Measurements from ENCODE around the gene EME1. TPM values are rescaled to one million over a fixed set of nuclear protein-coding genes. Genes with fewer than 3 reads are reported as not detected.

Gene EME1
- total RNA-seq, 4 donors from 2014 or later: 0.42 to 1.7 (median 1.1) TPM

DNA sequence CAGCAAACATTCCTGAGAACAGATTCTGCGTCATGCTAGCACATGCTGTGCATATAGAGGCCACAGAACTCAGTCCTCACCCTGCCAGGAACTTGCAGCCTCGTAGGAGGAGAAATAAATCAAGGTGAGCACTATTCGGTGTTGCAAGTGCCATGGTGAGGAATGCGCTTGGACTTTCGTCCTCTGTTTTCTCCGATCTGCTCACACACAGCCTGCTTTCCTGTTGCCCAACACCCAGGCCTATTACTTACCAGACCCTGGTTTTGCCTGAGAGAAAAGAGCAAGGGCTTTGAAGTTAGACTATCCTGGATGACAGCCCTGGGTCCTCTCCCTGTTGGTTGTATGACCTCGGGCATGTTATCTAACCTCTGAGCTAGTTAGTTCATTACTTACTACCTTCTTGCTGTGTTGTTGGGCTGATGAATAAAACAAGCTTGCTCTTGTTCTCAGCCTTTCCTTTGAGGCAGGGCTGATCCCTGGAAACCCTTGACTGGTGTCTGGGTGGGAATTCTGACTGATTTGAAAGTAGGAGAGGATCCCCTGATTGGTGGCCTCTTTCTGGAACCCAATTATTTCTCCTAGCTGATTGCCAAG is 55.9 kb downstream of the EME1 start:
- 78 to 79% methylated on average over 7 of the region's 7 CpGs for WGBS, 2 donors
- TF ChIP-seq, protein P1, sequence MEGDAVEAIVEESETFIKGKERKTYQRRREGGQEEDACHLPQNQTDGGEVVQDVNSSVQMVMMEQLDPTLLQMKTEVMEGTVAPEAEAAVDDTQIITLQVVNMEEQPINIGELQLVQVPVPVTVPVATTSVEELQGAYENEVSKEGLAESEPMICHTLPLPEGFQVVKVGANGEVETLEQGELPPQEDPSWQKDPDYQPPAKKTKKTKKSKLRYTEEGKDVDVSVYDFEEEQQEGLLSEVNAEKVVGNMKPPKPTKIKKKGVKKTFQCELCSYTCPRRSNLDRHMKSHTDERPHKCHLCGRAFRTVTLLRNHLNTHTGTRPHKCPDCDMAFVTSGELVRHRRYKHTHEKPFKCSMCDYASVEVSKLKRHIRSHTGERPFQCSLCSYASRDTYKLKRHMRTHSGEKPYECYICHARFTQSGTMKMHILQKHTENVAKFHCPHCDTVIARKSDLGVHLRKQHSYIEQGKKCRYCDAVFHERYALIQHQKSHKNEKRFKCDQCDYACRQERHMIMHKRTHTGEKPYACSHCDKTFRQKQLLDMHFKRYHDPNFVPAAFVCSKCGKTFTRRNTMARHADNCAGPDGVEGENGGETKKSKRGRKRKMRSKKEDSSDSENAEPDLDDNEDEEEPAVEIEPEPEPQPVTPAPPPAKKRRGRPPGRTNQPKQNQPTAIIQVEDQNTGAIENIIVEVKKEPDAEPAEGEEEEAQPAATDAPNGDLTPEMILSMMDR (IDR thresholded peaks at IDR 0.05): no peak
- TF ChIP-seq POLR2A (IDR thresholded peaks at IDR 0.05) (no peak), EP300 (IDR thresholded peaks at IDR 0.05) (no peak)
- no peaks in the 10 kb centered on the region for H3K9me3 ChIP-seq

DNA sequence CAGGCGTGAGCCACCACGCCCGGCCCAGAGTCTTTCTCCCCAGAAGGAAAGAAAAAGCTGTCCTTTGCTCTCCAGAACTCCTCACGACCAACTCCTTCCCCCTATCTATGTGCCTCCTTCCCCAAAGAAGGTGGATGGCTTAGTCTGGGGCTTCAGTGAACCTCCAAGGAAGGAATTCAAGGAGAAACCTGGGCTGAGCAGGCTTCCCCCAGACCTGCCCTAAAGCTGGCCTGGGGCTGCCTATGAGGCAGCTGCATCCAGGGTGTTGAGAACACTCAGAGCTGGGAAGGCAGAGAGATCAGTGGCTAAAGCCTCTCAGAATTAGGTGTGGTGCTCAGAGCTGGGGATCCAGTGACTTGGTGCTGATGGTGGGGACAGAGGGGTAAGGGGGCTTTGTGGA is 56.8 kb downstream of the EME1 start:
- Histone ChIP-seq H3K9me3 (no peaks in the 10 kb centered on the region), H3K4me1 (peaks cover 0 to 35% (median 22%) of the 10 kb centered on the region in 4 donors), H3K27me3 (no peaks in the 10 kb centered on the region), H3K27ac (no peak overlapping the region), H3K4me3 (no peak overlapping the region), H3K36me3 (peaks cover 0 to 8% (median 0%) of the 10 kb centered on the region in 3 donors)
- 98% methylated on average over 4 of the region's 4 CpGs for WGBS, 2 donors
- TF ChIP-seq POLR2A (IDR thresholded peaks at IDR 0.05): no peak
- no peak for TF ChIP-seq EP300 (IDR thresholded peaks at IDR 0.05)
- TF ChIP-seq, protein P1 (IDR thresholded peaks at IDR 0.05): no peak
- no peak for DNase-seq (ENCODE audit: low spot score in 2 of 2)

More for the DNA sequence above, 55.9 kb downstream of the EME1 start:
- Histone ChIP-seq H3K36me3 (peaks cover 0 to 6% (median 0%) of the 10 kb centered on the region in 3 donors), H3K27me3 (no peaks in the 10 kb centered on the region), H3K27ac (no peak overlapping the region), H3K4me3 (no peak overlapping the region), H3K4me1 (peaks cover 0 to 44% (median 24%) of the 10 kb centered on the region in 4 donors)
- no peak for DNase-seq (ENCODE audit: low spot score in 2 of 2)

Small RNA genes lying within 50 kb of the gene (small RNA-seq; reads per million reads assigned to genes)
- not detected for gene RF00019

Other genes starting within 250 kb of the EME1 start
- gene SAMD14, start 243.1 kb upstream of the EME1 start, total RNA-seq: 1 to 10 TPM in 2 of 4 donors, under 1 TPM in 2; 0.63 to 1.5 (median 1.1) TPM
- 10 to 100 TPM; 28.4 to 54.9 (median 36.9) TPM for gene PPP1R9B, start 222.6 kb upstream of the EME1 start, total RNA-seq
- gene SGCA, start 207.2 kb upstream of the EME1 start, total RNA-seq: 1 to 10 TPM; 1.8 to 7.8 (median 4.9) TPM
- gene COL1A1, start 171.6 kb upstream of the EME1 start, total RNA-seq: 100 to 1,000 TPM in 1 of 4 donors, 10 to 100 TPM in 3; 31.5 to 185 (median 73.0) TPM
- under 1 TPM in 2 of 4 donors, not detected in 2; 0.44 to 0.59 TPM for gene TMEM92, start 98.8 kb upstream of the EME1 start, total RNA-seq
- 10 to 100 TPM; 27.6 to 32.3 (median 29.9) TPM for gene XYLT2, start 27.1 kb upstream of the EME1 start, total RNA-seq
- gene MRPL27, start within 50 bp of the EME1 start, total RNA-seq: 10 to 100 TPM; 32.4 to 45.9 (median 34.9) TPM
- 10 to 100 TPM; 26.0 to 72.6 (median 36.3) TPM for gene LRRC59, start 24.3 kb downstream of the EME1 start, total RNA-seq
- 10 to 100 TPM; 20.5 to 69.3 (median 31.9) TPM for gene ACSF2, start 53.0 kb downstream of the EME1 start, total RNA-seq
- gene CHAD, start 95.7 kb downstream of the EME1 start, total RNA-seq: not detected
- 10 to 100 TPM; 30.8 to 61.8 (median 32.9) TPM for gene RSAD1, start 105.6 kb downstream of the EME1 start, total RNA-seq
- gene MYCBPAP, start 135.2 kb downstream of the EME1 start, total RNA-seq: 1 to 10 TPM; 1.2 to 6.8 (median 4.0) TPM
- gene EPN3, start 159.5 kb downstream of the EME1 start, total RNA-seq: under 1 TPM in 2 of 4 donors, not detected in 2; 0.22 to 0.42 TPM
- 100 to 1,000 TPM in 1 of 4 donors, 10 to 100 TPM in 3; 80.8 to 151 (median 89.6) TPM for gene SPATA20, start 173.9 kb downstream of the EME1 start, total RNA-seq
- 1 to 10 TPM in 1 of 4 donors, under 1 TPM in 1, not detected in 2; 0.21 to 2.2 TPM for gene CACNA1G, start 187.5 kb downstream of the EME1 start, total RNA-seq